ENCODE measurements around the gene ASIC5. TPM values are rescaled to one million over a fixed set of nuclear protein-coding genes. Genes with fewer than 3 reads are reported as not detected.

Gene ASIC5
- total RNA-seq, 6 experiments from 2014 or later, result not detected

DNA sequence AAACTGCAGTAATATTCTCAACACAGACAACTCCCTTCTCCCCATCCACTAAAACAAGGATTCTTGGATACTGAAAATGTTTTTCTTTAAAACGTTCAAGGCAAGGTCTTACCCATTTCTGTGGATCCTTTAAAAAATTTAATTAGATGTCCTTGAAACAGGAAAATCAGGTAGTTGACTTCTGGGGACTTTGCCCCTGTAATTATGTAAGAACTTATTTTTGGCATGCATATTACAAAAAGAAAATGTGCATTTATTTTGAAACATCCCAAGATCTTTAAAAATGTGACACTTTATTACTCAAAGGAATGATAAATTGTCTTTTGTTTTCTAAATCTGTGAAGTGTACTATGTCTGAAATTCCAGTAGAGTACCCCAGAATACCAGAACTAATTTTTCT is 81.4 kb downstream of the ASIC5 start:
- H3K9me3 Mint-ChIP-seq, result no peaks in the 10 kb centered on the region
- H3K27me3 Mint-ChIP-seq (ENCODE audit: insufficient read depth), result no peaks in the 10 kb centered on the region
- no peak for DNase-seq
- H3K4me3 Mint-ChIP-seq, result no peak overlapping the region
- no peaks in the 10 kb centered on the region for H3K36me3 Mint-ChIP-seq (ENCODE audit: low read depth)
- TF ChIP-seq, protein P1, sequence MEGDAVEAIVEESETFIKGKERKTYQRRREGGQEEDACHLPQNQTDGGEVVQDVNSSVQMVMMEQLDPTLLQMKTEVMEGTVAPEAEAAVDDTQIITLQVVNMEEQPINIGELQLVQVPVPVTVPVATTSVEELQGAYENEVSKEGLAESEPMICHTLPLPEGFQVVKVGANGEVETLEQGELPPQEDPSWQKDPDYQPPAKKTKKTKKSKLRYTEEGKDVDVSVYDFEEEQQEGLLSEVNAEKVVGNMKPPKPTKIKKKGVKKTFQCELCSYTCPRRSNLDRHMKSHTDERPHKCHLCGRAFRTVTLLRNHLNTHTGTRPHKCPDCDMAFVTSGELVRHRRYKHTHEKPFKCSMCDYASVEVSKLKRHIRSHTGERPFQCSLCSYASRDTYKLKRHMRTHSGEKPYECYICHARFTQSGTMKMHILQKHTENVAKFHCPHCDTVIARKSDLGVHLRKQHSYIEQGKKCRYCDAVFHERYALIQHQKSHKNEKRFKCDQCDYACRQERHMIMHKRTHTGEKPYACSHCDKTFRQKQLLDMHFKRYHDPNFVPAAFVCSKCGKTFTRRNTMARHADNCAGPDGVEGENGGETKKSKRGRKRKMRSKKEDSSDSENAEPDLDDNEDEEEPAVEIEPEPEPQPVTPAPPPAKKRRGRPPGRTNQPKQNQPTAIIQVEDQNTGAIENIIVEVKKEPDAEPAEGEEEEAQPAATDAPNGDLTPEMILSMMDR (IDR thresholded peaks at IDR 0.05), result no peak
- peaks cover 4% of the 10 kb centered on the region; the same call in 1 of the 2 replicates for H3K4me1 Mint-ChIP-seq (ENCODE audit: low read depth)
- H3K27ac Mint-ChIP-seq, result no peak overlapping the region

DNA sequence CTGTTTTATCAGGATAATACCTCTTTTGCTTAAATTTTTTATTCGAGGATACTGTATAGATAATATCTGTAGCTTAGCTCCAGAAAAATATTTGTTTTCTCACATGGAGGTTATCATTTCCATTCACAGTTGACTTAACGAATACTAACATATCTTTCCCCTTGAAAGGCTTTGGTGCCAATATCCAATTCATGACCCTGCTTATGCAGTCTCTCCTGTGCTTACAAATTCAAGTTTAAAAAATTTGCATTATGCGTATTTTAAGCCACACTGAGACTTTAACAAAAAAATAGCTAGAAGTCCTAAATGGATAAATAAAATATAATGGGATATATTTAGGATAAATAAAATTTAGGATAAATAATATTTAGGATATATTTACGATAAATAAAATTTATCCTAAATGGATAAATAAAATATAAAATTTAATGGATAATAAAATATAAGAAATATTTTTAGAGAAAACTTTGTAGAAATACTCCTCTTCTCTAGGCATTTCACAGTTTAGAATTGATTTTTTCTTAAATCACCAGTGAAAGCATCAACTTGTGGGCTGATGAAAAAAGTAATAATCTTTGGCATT is 84.7 kb downstream of the ASIC5 start:
- no peak for DNase-seq
- Mint-ChIP-seq H3K4me3 (no peak overlapping the region), H3K27me3 (ENCODE audit: insufficient read depth) (no peaks in the 10 kb centered on the region), H3K36me3 (ENCODE audit: low read depth) (no peaks in the 10 kb centered on the region), H3K4me1 (ENCODE audit: low read depth) (no peaks in the 10 kb centered on the region), H3K9me3 (no peaks in the 10 kb centered on the region), H3K27ac (no peak overlapping the region)
- TF ChIP-seq, protein P1 (IDR thresholded peaks at IDR 0.05), result no peak

DNA sequence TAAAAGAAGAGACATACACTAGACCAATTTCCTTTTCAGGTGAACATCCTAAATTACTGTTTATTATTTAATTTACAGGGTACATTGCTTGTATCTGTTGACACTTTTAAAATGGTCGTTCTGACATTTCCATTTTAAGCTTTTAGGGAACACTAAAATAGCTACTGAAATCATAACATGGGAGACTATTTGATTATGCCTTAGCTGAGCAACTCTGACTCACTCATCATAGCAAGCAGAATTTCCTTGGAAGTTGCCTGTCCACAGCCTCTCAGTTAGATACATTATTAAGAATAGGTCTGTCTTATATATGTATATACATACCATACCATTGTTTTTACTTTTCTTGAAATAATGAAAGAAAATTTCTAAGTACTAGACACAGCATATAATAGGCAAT is 85.3 kb downstream of the ASIC5 start:
- no peak overlapping the region for H3K4me3 Mint-ChIP-seq
- no peaks in the 10 kb centered on the region for H3K27me3 Mint-ChIP-seq (ENCODE audit: insufficient read depth)
- no peaks in the 10 kb centered on the region for H3K36me3 Mint-ChIP-seq (ENCODE audit: low read depth)
- H3K4me1 Mint-ChIP-seq (ENCODE audit: low read depth), result no peaks in the 10 kb centered on the region
- TF ChIP-seq, protein P1 (IDR thresholded peaks at IDR 0.05), result no peak
- H3K9me3 Mint-ChIP-seq, result no peaks in the 10 kb centered on the region
- no peak overlapping the region for H3K27ac Mint-ChIP-seq
- DNase-seq, result no peak

Other genes with a start within 250 kb of the ASIC5 start
- gene GUCY1A1, start 199.4 kb downstream of the ASIC5 start, total RNA-seq (2021; fragmentation: NEBNext Ultra II Directional; extraction: Animal tissue kit (Norgen Biotek cat#: 25700)), result not detected
- under 1 TPM in 1 of 6 experiments, not detected in 5; 0.07 TPM for gene GUCY1B1, start 107.3 kb downstream of the ASIC5 start, total RNA-seq (2021; fragmentation: NEBNext Ultra II Directional; extraction: Animal tissue kit (Norgen Biotek cat#: 25700))
- gene TDO2, start 37.4 kb upstream of the ASIC5 start, total RNA-seq (2021; fragmentation: NEBNext Ultra II Directional; extraction: Animal tissue kit (Norgen Biotek cat#: 25700)), result under 1 TPM in 1 of 6 experiments, not detected in 5; 0.33 TPM
- 1 to 10 TPM; 2.5 to 4.7 (median 2.6) TPM for gene CTSO, start 87.6 kb upstream of the ASIC5 start, total RNA-seq (2021; fragmentation: NEBNext Ultra II Directional; extraction: Animal tissue kit (Norgen Biotek cat#: 25700))

Data from HFFc6 (cell line).